ENCODE data around the gene TMEM272.

The TMEM272 gene

GRCh38 chr13:51780099-51780498, 64.9 kb downstream of the TMEM272 start:
- DNase-seq (ENCODE audit: low read depth): no peak

- DNase-seq (ENCODE audit: low read depth): no peak
Observed at GRCh38 chr13:51778392-51778791, 66.6 kb downstream of the TMEM272 start.

- no peak for DNase-seq (ENCODE audit: low read depth)
Observed at GRCh38 chr13:51777921-51778320, 67.1 kb downstream of the TMEM272 start.

- no peak for DNase-seq (ENCODE audit: low read depth)
Observed at GRCh38 chr13:51776179-51776578, 68.8 kb downstream of the TMEM272 start.

GRCh38 chr13:51773515-51773914, 71.5 kb downstream of the TMEM272 start:
- no peak for DNase-seq (ENCODE audit: low read depth)

GRCh38 chr13:51772781-51773180, 72.2 kb downstream of the TMEM272 start:
- no peak for DNase-seq (ENCODE audit: low read depth)

GRCh38 chr13:51772105-51772455, 72.9 kb downstream of the TMEM272 start:
- no peak for DNase-seq (ENCODE audit: low read depth)

GRCh38 chr13:51771418-51772104, 73.4 kb downstream of the TMEM272 start:
- DNase-seq (ENCODE audit: low read depth): no peak

GRCh38 chr13:51770681-51771417, 74.1 kb downstream of the TMEM272 start:
- no peak for DNase-seq (ENCODE audit: low read depth)

GRCh38 chr13:51770160-51770559, 74.8 kb downstream of the TMEM272 start:
- DNase-seq (ENCODE audit: low read depth): no peak

DNA sequence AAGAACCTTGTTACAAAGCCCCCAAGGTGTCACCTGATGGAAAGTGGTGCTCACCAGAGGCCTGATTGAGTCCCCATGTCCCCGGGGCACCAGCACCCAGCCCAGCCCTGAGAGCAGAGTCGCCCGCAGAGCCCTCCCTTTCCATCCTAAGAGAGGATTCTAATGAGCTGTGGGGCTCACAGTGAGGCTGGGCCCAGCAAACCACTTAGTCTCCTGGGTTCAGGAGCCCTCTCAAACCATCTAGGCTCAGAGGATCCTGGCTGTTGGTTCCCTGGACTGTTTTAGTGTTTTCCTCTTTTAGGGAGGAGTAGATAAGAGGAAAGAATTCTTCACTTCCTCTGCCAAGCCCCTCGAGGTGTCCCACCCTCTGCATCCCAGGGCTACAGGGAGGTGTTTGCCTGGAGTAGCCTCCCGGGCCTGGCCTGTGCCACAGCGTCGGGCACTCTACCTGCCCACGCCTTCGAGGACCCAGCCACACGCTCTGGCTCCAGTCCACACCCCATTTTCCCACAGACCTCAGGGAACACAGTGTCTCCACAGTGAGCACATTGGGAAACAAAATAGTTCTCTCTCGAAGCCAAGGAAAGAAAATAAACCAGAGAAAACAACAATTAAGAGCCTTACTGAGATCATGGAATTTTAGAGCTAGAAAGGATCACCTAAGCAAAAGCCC, 75.4 kb downstream of the TMEM272 start:
- DNase-seq (ENCODE audit: low read depth): no peak

DNA sequence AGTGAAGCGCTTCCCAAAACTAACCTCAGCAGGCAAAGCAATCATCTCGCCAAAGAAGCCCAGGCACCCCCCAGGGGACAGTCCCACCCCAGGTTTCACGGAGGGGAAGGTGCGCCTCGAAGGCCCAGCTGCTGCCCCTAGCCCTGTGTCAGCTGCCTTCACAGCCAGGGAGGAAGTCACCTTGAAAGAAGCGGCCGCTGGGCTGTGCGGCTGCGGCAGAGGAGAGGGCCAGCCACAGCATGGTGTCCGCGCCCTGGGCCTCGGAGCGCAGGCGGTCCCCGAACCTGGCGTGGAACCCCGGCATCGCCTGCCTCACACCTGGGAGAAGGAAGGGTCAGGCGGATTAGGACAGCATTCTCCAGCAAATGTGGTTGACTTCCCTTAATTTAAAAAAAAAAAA, 76.0 kb downstream of the TMEM272 start:
- DNase-seq (ENCODE audit: low read depth): no peak

DNA sequence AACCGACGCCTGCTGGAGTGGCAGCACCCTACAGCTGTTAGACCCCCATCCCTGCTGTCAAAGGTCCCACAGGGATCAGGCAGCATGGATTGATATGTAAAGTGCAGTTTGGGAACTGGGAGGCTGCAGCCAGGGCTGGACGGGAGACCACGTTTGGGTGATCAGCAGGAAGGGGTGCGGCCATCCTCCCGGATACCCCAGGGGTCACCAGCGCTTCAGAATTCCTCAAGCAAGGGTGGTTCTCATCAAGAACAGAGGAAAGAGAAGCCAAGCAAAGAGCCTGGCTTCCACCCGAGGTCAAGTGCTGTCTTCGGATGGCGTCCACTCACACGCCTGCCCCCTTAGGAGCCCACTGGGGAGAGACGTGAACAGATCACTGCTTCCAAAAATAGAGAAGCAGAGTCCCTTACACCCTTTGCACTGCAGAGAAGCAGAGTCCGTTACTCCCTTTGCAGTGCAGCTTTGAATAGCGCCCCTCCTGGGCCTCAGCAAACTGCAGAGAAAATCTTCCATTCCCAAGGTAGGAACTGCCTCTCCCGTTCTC, 76.5 kb downstream of the TMEM272 start:
- DNase-seq (ENCODE audit: low read depth): no peak

DNA sequence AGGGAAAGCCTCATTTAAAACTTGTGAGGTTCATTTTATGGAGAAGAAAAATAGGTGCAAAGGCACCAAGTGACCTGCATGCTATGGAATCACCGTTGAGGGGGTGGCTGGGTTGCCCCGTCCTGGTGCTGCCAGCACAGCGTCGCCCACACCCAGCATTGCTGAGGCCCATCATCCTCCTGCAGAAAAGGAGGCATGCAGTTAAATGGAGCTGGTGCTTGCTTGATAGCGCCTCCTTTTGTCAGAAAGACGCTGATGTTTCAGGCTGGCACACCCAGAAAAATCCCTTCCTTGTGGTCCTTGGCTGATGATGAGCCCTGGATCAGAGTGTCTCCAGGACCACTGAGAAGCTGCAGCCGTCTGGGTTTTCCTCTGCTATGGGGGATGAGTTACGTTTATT, 77.9 kb downstream of the TMEM272 start:
- DNase-seq (ENCODE audit: low read depth): no peak

DNA sequence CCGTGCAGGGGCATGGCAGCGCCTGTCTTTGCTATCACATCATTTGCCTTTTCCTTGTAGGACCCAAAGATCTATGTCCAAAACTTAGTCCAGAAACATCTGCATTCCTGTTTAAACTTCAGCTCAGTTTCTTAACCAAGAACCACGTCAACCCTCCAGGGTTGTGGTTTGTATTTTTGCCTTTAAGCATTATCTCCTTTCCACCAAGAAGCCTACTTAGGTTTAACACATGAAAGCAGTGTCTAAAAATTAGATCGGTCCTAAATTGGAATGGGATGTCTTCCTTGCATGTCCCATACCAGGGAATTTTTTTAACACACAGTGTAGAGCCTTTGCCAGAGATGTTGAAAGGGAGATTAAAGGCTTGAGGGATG, 79.8 kb downstream of the TMEM272 start:
- no peak for DNase-seq (ENCODE audit: low read depth)

DNA sequence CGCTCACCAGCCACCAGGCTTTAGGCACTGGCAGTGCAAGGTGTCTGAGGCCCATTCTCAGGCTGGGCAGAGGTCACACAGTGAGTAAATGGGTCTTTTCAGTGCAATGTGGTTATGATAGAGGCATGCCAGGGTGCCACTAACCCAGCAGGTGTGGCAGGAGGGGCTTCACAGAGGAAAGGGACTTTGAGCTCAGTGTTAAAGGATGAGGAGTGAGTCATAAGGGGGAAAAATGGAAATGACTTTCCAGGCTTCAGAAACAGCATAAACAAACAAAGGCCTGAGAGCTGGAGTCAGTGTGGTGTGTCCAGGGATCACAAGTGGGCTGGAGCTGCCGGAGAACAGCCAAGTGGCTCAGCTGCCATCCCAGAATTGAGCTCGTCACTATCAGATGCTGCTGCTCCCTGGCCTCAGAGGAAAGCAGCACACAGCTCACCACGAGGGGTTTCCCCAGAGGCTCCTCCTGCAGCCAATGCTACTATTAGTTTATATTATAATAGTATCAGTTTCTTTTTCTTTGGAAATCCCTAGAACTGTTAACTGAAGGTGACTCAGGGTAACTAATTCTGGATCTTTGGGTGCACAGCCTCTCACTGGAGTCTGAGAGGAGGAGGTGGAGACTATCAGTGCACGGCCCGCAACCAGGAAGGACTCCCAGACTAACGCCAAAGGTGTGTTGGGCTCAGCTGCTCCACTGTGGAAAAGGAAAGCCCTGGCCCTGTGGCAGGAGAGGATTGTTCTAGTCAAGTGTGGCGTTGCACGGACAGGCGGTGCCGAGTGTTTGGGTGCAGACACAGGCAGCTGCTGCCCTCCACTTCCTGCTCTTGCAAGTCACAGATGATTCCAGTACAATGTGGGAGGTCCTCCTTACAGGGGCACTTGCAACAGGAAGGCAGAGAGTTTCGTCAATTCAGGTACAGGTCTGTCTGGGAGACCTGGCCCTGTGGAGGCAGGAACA, 80.5 kb downstream of the TMEM272 start:
- DNase-seq (ENCODE audit: low read depth): peak; percentile 30

DNA sequence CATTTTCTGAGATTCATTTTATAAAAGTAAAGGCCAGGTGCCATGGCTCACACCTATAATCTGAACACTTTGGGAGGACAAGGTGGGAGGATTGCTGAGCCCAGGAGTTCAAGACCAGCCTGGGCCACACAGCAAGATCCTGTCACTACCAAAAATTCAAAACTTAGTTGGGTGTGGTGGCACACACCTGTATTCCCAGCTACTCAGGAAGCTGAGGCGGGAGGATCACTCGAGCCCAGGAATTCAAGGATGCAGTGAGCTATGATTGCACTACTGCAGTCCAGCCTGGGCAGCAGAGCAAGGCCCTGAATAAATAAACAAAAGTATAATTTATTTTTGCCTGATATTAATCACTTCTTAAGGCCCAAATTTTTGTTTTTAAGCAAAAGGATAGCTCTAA, 81.5 kb downstream of the TMEM272 start:
- no peak for DNase-seq (ENCODE audit: low read depth)
